Activated T-helper 1 cell treated with anti-CD3 and anti-CD28 coated beads, Interleukin-12 subunit alpha, Interleukin-12 subunit beta, Interleukin-2, Interleukin-4 antibody, amounts not matched to agents 30 ng/mL and 10 ng/mL and 1 ng/mL, durations not matched to agents 14 hours and 24 hours and 36 hours (primary cell): Measurements from ENCODE around the gene ZNRF3. TPM values are rescaled to one million over a fixed set of nuclear protein-coding genes. Genes with fewer than 3 reads are reported as not detected.
"Not testable (repeated sequence)": the region's sequence is repeated elsewhere in the genome, so short reads cannot be mapped to it uniquely, and the experiment has no call there.

Source experiments
- DNase-seq: peaks from one replicate; pipeline ENCODE4 v3.0.0; 2021; ENCODE audit warnings: low spot score
- H3K27ac Mint-ChIP-seq: one replicate; pipeline ENCODE4 v1.8.0; 2021; ENCODE audit warnings: mild to moderate bottlenecking, mixed read lengths
- H3K27me3 Mint-ChIP-seq: one replicate; pipeline ENCODE4 v1.8.0; 2022; ENCODE audit warnings: mild to moderate bottlenecking, moderate library complexity, mixed read lengths; ENCODE audit not compliant: insufficient read depth
- H3K36me3 Mint-ChIP-seq: one replicate; pipeline ENCODE4 v1.8.0; 2021; ENCODE audit warnings: low read depth, mixed read lengths
- H3K4me1 Mint-ChIP-seq: one replicate; pipeline ENCODE4 v1.8.0; 2021; ENCODE audit warnings: low read depth, mixed read lengths
- H3K4me3 Mint-ChIP-seq: one replicate; pipeline ENCODE4 v1.8.0; 2021; ENCODE audit warnings: mild to moderate bottlenecking, moderate library complexity, mixed read lengths
- H3K9me3 Mint-ChIP-seq: one replicate; pipeline ENCODE4 v1.8.0; 2021; ENCODE audit warnings: mixed read lengths
- intact Hi-C: fragments of 100-400 bp; cut with micrococcal nuclease; formaldehyde crosslinking; loops from one replicate; pipeline ENCODE4 v1.15.1; 2024
- total RNA-seq: library from RNA; stranded (reverse); gene quantifications from 2 replicates; pipeline ENCODE4 v1.2.3, GENCODE V29; 2022

ZNRF3 gene
- total RNA-seq, 1 donor from 2014 or later: 2.1 TPM

GRCh38 chr22:29078869-29079207 is 195.5 kb downstream of the ZNRF3 start:
- H3K4me1 Mint-ChIP-seq: no peaks in the 10 kb centered on the region
- no peak overlapping the region for H3K4me3 Mint-ChIP-seq
- intact Hi-C loops: no loop called here
- H3K36me3 Mint-ChIP-seq: no peaks in the 10 kb centered on the region
- H3K9me3 Mint-ChIP-seq: no peaks in the 10 kb centered on the region
- H3K27me3 Mint-ChIP-seq: peaks cover 57% of the 10 kb centered on the region
- H3K27ac Mint-ChIP-seq: no peak overlapping the region
- DNase-seq: no peak

- Mint-ChIP-seq H3K9me3 (no peaks in the 10 kb centered on the region), H3K36me3 (no peaks in the 10 kb centered on the region), H3K4me3 (no peak overlapping the region), H3K27ac (no peak overlapping the region), H3K27me3 (peaks cover 53% of the 10 kb centered on the region), H3K4me1 (no peaks in the 10 kb centered on the region)
- intact Hi-C loops: no loop called here
- DNase-seq: no peak
These were observed 196.0 kb downstream of the ZNRF3 start for GRCh38 chr22:29079218-29079901.

DNA sequence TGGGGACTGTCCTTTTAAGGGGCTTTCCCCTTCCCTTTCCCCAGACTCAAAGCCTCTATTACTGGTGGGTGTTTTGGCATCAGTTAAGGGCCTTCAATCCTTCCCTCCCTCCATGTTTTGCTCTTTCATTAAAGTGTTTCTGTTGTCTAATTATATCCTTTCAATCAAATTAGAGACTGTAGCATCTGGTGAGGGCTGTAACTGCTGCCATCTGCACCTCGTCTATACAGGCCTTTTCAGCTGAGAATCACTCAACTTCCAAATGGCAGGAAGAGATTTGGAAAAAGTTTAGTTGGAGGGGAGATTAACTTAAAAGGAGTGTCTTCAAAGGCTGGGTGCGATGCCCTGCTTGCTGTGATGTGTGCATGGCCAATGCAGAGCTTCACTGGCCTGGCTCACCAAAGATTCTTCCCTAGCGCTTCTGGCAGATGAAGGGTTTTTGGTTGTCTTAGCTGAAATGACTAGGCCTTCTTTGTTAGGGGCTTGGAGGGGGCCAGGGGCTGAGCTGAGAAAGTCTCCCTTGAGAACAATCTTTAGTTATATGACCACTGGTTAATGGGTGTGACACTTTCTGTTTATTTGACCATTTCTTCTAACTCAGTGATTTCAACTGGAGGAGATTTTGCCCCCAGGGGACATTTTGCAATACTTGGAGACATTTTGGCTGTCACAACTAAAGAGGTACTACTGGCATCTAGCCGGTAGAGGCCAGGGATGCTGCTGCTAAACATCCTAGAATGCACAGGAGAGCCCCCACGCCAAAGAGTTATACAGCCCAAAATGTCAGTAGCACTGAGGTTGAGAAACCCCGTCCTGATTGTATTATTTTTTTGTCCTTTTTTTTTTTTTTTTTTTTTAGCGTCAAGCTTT is 197.0 kb downstream of the ZNRF3 start:
- H3K9me3 Mint-ChIP-seq: no peaks in the 10 kb centered on the region
- H3K27me3 Mint-ChIP-seq: peaks cover 46% of the 10 kb centered on the region
- intact Hi-C loops: no loop called here
- no peaks in the 10 kb centered on the region for H3K36me3 Mint-ChIP-seq
- H3K4me3 Mint-ChIP-seq: no peak overlapping the region
- DNase-seq: no peak
- H3K4me1 Mint-ChIP-seq: no peaks in the 10 kb centered on the region
- no peak overlapping the region for H3K27ac Mint-ChIP-seq

DNA sequence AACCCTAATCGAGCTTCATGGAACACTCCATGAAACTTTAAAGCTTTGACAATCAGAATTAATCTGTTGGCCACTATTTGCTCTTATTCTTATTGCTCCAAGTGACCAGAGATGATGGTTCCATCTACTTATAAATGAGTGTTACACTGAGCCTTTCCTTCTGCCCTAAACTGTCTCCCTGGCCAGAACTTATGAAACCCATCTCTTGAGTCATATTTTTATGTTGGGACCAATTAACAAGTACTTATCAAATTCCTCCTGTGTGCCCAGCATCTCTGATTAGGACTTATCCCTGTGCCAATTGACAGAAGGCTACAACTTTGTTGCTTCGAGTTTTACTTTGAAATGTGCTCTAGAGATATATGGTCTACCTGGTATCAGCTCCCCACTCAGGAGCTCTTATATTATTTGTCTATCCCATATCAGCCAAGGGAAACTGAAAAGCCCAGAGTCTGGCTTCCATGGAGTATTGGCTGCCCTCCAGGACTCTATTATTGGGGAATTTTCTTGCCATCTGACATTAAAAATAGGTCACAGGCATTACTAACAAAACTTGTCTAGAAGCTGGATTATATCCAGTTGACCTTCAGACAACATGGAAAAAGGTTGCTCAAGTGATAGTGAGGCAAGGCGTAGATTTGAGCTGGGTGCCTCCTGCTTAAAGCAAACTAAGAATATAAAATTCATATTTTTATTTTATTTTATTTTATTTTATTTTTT is 198.3 kb downstream of the ZNRF3 start:
- H3K27me3 Mint-ChIP-seq: peaks cover 35% of the 10 kb centered on the region

DNA sequence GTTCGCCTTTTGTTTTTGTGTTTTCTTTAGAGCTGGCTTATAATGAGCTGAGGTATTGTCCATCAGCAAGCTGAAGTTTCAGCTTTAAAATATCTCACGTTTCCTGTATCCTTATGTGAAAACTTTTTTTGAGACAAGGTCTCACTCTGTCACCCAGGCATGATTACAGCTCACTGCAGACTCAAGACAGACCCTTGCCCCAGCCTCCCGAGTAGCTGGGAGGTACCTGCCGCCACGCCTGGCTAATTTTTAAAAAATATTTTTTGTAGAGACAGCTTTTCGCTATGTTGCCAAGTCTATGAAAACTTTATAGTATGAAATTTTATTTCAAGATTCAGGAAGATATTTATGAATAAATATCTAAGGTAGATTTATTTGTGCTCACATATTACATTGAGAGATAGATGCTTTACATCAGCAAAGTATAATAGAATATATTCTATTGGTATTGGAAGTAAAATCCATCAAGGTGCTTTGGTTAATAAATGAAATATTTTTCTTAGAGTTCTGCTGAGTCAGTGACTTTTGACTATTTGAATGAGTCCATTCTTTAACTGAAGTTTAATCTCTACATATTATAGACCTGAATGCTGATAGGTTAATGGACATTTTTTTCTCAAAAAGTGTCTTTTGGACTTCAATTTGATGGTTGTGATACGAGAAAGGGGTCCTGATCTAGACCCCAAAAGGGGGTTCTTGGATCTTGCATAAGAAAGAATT is 199.6 kb downstream of the ZNRF3 start:
- no peak overlapping the region for H3K27ac Mint-ChIP-seq
- H3K27me3 Mint-ChIP-seq: peaks cover 26% of the 10 kb centered on the region
- H3K36me3 Mint-ChIP-seq: no peaks in the 10 kb centered on the region
- intact Hi-C loops: no loop called here
- DNase-seq: no peak
- H3K4me3 Mint-ChIP-seq: no peak overlapping the region
- H3K4me1 Mint-ChIP-seq: no peaks in the 10 kb centered on the region
- H3K9me3 Mint-ChIP-seq: no peaks in the 10 kb centered on the region

More for the DNA sequence above, 198.3 kb downstream of the ZNRF3 start:
- Mint-ChIP-seq H3K27ac (no peak overlapping the region), H3K36me3 (no peaks in the 10 kb centered on the region), H3K4me3 (no peak overlapping the region), H3K4me1 (no peaks in the 10 kb centered on the region), H3K9me3 (no peaks in the 10 kb centered on the region)
- intact Hi-C loops: no loop called here
- DNase-seq: no peak

- H3K36me3 Mint-ChIP-seq, H3K4me1 Mint-ChIP-seq, H3K27ac Mint-ChIP-seq, H3K4me3 Mint-ChIP-seq, H3K9me3 Mint-ChIP-seq, intact Hi-C loops, DNase-seq: not testable (repeated sequence)
- peaks cover 24% of the 10 kb centered on the region for H3K27me3 Mint-ChIP-seq
These were observed 200.2 kb downstream of the ZNRF3 start for GRCh38 chr22:29083576-29083932.

GRCh38 chr22:29083933-29084591 is 200.7 kb downstream of the ZNRF3 start:
- peaks cover 20% of the 10 kb centered on the region for H3K27me3 Mint-ChIP-seq
- H3K4me3 Mint-ChIP-seq: no peak overlapping the region
- intact Hi-C loops: no loop called here
- no peaks in the 10 kb centered on the region for H3K36me3 Mint-ChIP-seq
- DNase-seq: no peak
- no peak overlapping the region for H3K27ac Mint-ChIP-seq
- H3K4me1 Mint-ChIP-seq: no peaks in the 10 kb centered on the region
- H3K9me3 Mint-ChIP-seq: no peaks in the 10 kb centered on the region

DNA sequence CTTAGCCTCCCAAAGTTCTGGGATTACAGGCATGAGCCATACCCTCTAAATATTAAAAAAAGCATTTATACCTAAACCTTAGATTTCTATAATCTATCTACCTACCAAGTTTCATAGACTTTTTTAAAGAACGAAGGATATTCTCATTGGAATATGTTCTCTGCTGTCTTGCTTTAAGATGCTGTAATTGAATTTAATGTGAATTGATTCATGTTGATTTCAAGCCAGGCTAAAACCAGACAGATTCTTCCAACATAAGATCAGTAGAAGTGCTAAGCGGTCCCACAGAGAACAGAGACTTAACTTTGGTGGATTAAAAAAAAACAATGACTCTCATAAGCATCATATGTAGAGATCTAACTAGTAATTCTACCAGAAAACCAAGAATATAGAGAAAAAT is 203.6 kb downstream of the ZNRF3 start:
- intact Hi-C loops: no loop called here
- Mint-ChIP-seq H3K4me1 (no peaks in the 10 kb centered on the region), H3K27me3 (peaks cover 8% of the 10 kb centered on the region), H3K9me3 (no peaks in the 10 kb centered on the region), H3K4me3 (no peak overlapping the region), H3K27ac (no peak overlapping the region), H3K36me3 (no peaks in the 10 kb centered on the region)
- no peak for DNase-seq

DNA sequence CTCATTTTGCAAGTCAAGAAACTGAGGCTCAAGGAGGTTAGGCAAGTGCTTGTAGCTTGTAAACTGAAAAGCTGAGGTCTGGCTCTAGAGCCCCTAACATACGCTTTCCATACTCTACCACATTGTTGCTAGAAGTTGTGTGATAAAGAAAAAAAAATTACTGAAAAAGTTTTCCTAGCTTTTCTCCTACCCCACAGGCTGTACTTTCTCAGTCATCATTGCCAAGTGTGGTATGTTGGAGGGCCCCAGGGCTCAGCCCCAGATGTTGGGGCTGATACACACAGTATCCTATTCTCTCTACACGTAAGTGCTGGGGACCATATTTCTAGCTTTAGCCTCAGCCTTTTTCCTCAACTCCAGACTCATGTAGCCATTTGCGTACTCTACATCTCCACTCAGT is 205.4 kb downstream of the ZNRF3 start:
- no peaks in the 10 kb centered on the region for H3K36me3 Mint-ChIP-seq
- intact Hi-C loops: no loop called here
- H3K27ac Mint-ChIP-seq: no peak overlapping the region
- H3K4me3 Mint-ChIP-seq: no peak overlapping the region
- H3K9me3 Mint-ChIP-seq: no peaks in the 10 kb centered on the region
- no peak for DNase-seq
- H3K4me1 Mint-ChIP-seq: no peaks in the 10 kb centered on the region
- peaks cover 10% of the 10 kb centered on the region for H3K27me3 Mint-ChIP-seq

- peaks cover 10% of the 10 kb centered on the region for H3K27me3 Mint-ChIP-seq
- H3K4me3 Mint-ChIP-seq: no peak overlapping the region
- H3K36me3 Mint-ChIP-seq: no peaks in the 10 kb centered on the region
- H3K27ac Mint-ChIP-seq: no peak overlapping the region
- DNase-seq: no peak
- H3K9me3 Mint-ChIP-seq: no peaks in the 10 kb centered on the region
- intact Hi-C loops: no loop called here
- no peaks in the 10 kb centered on the region for H3K4me1 Mint-ChIP-seq
These were observed 206.1 kb downstream of the ZNRF3 start for GRCh38 chr22:29089507-29089906.

DNA sequence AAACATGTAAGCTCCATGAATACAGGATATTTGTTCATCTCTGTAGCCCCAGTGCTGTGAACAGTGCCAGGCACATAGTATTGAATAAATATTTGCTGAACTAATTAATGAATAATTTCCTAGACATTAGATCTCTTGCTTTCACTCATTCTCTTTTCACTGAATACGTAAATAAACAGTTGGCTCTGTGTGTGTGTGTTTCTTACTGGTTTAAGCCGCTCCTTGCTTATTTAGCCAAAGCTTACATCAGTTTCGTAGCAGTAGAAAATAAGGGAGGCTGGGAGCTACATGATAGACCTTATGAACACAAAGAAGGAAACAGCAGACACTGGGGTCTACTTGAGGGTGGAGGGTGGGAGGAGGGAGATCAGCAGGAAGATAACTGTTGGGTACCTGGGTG is 206.7 kb downstream of the ZNRF3 start:
- Mint-ChIP-seq H3K27ac (no peak overlapping the region), H3K36me3 (no peaks in the 10 kb centered on the region), H3K4me1 (no peaks in the 10 kb centered on the region), H3K4me3 (no peak overlapping the region), H3K27me3 (peaks cover 12% of the 10 kb centered on the region), H3K9me3 (no peaks in the 10 kb centered on the region)
- intact Hi-C loops: no loop called here
- no peak for DNase-seq

DNA sequence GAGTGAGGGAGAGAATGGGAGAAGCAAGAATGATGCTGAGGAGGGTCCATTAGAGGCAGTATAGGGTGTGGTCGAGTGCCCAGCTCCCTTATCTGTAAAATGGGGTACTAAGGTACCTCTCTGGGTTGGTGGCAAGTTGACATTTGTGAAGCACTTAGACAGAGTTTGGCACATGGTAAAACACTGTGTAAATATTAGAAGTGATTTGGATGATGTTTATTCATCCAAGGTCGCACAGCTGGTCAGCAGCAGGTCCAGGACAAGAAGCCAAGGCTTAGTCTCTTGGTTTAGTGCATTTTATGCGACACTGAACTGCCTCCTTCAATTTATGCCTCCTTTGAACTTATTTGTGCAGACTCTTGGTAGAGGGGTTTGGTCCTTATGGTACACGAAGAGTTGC is 208.9 kb downstream of the ZNRF3 start:
- Mint-ChIP-seq H3K27ac (no peak overlapping the region), H3K4me1 (no peaks in the 10 kb centered on the region), H3K27me3 (peaks cover 15% of the 10 kb centered on the region), H3K36me3 (no peaks in the 10 kb centered on the region), H3K9me3 (no peaks in the 10 kb centered on the region), H3K4me3 (no peak overlapping the region)
- intact Hi-C loops: no loop called here
- DNase-seq: no peak
